Thyroid gland (tissue), 4 donors: Measurements from ENCODE around the gene C1R. TPM values are rescaled to one million over a fixed set of nuclear protein-coding genes. Genes with fewer than 3 reads are reported as not detected.

ENCODE experiments used
- DNase-seq, 2 donors: peaks; one replicate each; pipeline ENCODE4 v3.0.0-alpha.2; 2019
- H3K27ac ChIP-seq, 3 donors: fragments of 200-600 bp; sonication (generic); 1 replicate in 2 of 3; 2 replicates in 1 of 3; pipeline ENCODE4 v1.5.1; 2016 to 2019; ENCODE audit warnings: mild to moderate bottlenecking in 1 of 3, moderate library complexity in 1 of 3
- H3K27me3 ChIP-seq: fragments of 200-600 bp; sonication (generic); one replicate; pipeline ENCODE4 v1.5.1; 2019
- H3K36me3 ChIP-seq, 2 donors: fragments of 200-600 bp; sonication (generic); one replicate each; pipeline ENCODE4 v1.5.1; 2016 to 2019
- H3K4me1 ChIP-seq, 2 donors: fragments of 200-600 bp; sonication (generic); one replicate each; pipeline ENCODE4 v1.5.1; 2017 to 2019
- H3K4me3 ChIP-seq, 3 donors: fragments of 200-600 bp; sonication (generic); replicated peaks in 1 of 3; 1 replicate in 2 of 3; 2 replicates in 1 of 3; pipeline ENCODE4 v1.5.1; 2016; ENCODE audit warnings: mild to moderate bottlenecking in 1 of 3
- H3K9me3 ChIP-seq: fragments of 200-600 bp; sonication (generic); one replicate; pipeline ENCODE4 v1.5.1; 2017
- POLR2A ChIP-seq, 2 donors: fragments of 450-650 bp; IDR thresholded peaks; one replicate each; pipeline ENCODE4 v1.6.1; 2017; ENCODE audit warnings: antibody characterized with exemption in 2 of 2, mild to moderate bottlenecking in 2 of 2, moderate library complexity in 1 of 2
- WGBS, 2 donors: methylation state at CpG; one replicate each; pipeline ENCODE4 v1.1.5; 2017; 5-methylcytosine and 5-hydroxymethylcytosine counted together
- intact Hi-C: fragments of 100-400 bp; cut with DNase I; formaldehyde crosslinking; loops from one replicate; pipeline ENCODE4 v1.15.1; 2023
- total RNA-seq, 4 donors: library from RNA; depleted of rRNA; stranded (reverse); fragments of >200 nt; gene quantifications; one replicate each; pipeline ENCODE4 v1.2.3, GENCODE V29; 2016
- TF ChIP-seq, protein P1 (sequence below), 6 experiments: fragments of 200-600 bp in 3 of 6; fragments of 450-650 bp in 3 of 6; sonication (generic) in 3 of 6; IDR thresholded peaks; one replicate each; pipeline ENCODE4 v1.5.1; 2016 to 2019; ENCODE audit warnings: antibody characterized with exemption in 6 of 6, mild to moderate bottlenecking in 2 of 6, inconsistent platforms in 1 of 6, moderate library complexity in 1 of 6

Gene C1R
- 100 to 1,000 TPM; 132 to 545 (median 312) TPM for total RNA-seq

DNA sequence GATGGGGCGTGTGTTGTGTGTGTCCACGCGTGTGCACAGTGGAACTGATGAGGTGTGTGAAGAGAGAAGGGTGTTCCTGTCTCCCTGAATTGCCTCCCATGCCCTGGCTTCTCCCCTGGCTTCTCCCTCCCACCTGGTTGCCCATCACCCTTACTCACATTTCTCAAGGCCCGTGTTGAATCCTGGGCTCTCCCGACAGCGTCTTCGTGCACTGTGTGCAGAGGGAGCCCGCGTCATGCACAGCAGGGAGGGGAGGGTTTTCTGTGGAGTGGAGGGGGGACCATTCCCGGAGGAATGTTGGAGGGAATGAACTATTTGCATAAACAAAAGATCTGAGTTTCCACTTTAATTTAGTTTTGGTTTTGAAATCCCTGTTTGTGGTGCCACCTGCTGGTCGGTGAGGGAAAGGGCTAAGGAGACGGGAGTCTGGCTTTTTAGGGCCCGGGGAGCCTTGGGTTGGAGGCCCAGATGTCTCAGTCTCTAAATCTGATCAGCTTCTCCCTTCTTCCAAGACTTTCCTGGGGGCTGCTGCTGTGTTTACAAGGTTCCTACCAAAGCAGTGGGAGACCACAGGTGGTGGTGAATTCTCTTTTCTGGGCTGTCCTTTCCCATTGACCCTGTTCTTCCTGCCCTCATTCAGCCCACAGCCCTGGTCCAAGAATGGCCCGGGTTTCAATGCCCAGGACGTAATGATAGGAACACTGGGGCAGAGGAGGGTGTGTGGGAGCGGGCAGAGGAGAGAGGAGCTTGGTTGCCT, at the start of gene C1R:
C1R (minus strand) TSS at position 217 of the 757 bp plus-strand sequence; CDS start at position 160, 57 bp downstream.
- Histone ChIP-seq H3K27me3 (no peaks in the 10 kb centered on the region), H3K27ac (peak within 1 kb of the TSS; percentile 14 to 65 (median 63)), H3K4me1 (peaks cover 0 to 21% of the 10 kb centered on the region in 2 donors), H3K4me3 (peak within 1 kb of the TSS in 1 of 3 donors; percentile 29), H3K36me3 (no peaks in the 10 kb centered on the region), H3K9me3 (no peaks in the 10 kb centered on the region)
- 11 to 16% methylated on average over 16 of the region's 16 CpGs for WGBS, 2 donors
- intact Hi-C loops, result loop anchor here (5.0 kb wide), 2 partner anchors 35 to 145 kb away; no protein-coding TSS in a partner anchor
- peak; percentile 67 to 79 for DNase-seq
- TF ChIP-seq, protein P1, sequence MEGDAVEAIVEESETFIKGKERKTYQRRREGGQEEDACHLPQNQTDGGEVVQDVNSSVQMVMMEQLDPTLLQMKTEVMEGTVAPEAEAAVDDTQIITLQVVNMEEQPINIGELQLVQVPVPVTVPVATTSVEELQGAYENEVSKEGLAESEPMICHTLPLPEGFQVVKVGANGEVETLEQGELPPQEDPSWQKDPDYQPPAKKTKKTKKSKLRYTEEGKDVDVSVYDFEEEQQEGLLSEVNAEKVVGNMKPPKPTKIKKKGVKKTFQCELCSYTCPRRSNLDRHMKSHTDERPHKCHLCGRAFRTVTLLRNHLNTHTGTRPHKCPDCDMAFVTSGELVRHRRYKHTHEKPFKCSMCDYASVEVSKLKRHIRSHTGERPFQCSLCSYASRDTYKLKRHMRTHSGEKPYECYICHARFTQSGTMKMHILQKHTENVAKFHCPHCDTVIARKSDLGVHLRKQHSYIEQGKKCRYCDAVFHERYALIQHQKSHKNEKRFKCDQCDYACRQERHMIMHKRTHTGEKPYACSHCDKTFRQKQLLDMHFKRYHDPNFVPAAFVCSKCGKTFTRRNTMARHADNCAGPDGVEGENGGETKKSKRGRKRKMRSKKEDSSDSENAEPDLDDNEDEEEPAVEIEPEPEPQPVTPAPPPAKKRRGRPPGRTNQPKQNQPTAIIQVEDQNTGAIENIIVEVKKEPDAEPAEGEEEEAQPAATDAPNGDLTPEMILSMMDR (IDR thresholded peaks at IDR 0.05), result peak; percentile 76 to 90 (median 82)
- TF ChIP-seq POLR2A (IDR thresholded peaks at IDR 0.05), result peak in 1 of 2 donors; percentile 16

DNA sequence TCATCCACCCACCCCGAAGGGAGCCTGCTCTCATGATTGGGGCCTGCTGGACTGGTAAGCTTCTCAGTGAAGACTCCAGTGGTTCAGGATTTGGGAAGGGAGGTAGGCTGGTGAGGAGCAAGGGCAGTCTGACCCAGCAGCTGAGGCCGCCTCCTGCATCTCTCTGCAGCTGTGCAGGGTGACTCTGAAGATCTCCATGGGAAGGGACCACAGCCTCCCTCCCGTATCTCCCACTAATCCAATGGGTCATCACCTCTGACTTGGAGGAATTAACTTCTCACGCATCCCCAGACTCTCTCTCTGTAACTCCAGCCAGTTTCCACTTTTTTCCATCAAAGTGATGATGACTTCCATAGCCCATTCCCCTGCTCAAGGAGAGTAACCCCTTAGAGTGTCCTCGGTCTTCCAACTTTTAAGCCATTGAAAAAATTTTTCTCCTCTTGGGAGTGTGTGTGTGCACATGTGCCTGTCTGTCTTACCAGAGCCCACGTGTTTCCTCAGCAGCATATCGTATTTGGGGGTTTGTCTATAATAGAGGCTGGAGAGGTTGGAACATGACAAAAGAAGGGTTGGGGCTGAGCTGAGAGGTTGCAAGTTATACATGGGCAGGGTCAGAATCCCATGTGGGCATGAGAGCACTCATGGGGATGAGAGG, 49.2 kb upstream of the C1R start:
- Histone ChIP-seq H3K4me1 (no peaks in the 10 kb centered on the region), H3K9me3 (no peaks in the 10 kb centered on the region), H3K27ac (no peak overlapping the region), H3K36me3 (peaks cover 5 to 7% of the 10 kb centered on the region in 2 donors), H3K4me3 (no peak overlapping the region), H3K27me3 (no peaks in the 10 kb centered on the region)
- intact Hi-C loops, result loop anchor here (5.0 kb wide), 1 partner anchor 46 kb away; the partner anchor contains the start of gene PEX5
- no peak for TF ChIP-seq POLR2A (IDR thresholded peaks at IDR 0.05)
- TF ChIP-seq, protein P1 (IDR thresholded peaks at IDR 0.05), result no peak
- DNase-seq, result no peak
- WGBS, 2 donors, result 90 to 98% methylated on average over 7 of the region's 7 CpGs

DNA sequence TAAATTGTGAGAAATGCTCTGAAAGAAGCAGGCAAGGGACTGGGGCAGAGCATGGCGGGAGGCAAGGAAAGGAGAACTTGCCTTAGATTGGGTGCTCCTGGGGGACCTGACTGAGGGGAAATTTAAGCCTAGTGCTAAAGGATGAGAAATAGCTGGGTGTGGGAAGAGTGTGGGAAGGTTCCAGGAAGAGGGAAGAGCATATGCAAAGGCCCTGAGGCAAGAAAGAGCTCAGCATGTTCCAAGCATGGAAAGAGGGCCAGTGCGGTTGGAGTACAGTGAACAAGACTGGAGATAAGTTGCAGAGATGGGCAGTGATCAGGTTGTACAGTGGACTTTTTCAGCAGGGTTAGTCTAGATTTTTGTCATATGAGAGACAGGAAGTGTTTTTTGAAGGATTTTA, 47.0 kb upstream of the C1R start:
- Histone ChIP-seq H3K27ac (no peak overlapping the region), H3K4me3 (no peak overlapping the region), H3K36me3 (peaks cover 4 to 11% of the 10 kb centered on the region in 2 donors), H3K9me3 (no peaks in the 10 kb centered on the region), H3K27me3 (no peaks in the 10 kb centered on the region), H3K4me1 (no peaks in the 10 kb centered on the region)
- TF ChIP-seq, protein P1 (IDR thresholded peaks at IDR 0.05), result no peak
- no peak for TF ChIP-seq POLR2A (IDR thresholded peaks at IDR 0.05)
- intact Hi-C loops, result no loop called here
- DNase-seq, result no peak
- WGBS, 2 donors, result 96 to 97% methylated on average over 2 of the region's 2 CpGs

DNA sequence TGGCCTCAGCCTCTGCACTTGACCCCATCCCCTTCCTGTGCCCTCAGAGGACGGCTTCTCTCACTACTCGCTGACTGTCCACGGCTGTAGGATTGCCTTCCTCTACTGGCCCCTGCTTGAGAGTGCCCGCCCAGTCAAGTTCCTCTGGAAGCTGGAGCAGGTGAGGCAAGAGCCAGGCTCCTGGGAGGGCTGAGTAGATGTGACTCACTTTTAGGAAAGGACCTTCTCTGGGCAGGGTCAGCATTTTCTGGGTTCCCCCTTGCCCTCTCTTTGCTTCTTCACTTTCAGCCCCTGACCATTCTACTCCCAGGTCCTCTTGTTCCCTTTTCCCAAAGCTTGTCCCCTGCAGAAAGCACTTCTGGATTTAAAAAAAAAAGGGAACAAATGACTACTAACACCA, 45.7 kb upstream of the C1R start:
- intact Hi-C loops, result no loop called here
- H3K27ac ChIP-seq, result no peak overlapping the region
- 70 to 73% methylated on average over 4 of the region's 4 CpGs for WGBS, 2 donors
- DNase-seq, result no peak
- no peak overlapping the region for H3K4me3 ChIP-seq
- peaks cover 11 to 12% of the 10 kb centered on the region in 2 donors for H3K36me3 ChIP-seq
- TF ChIP-seq, protein P1 (IDR thresholded peaks at IDR 0.05), result no peak
- TF ChIP-seq POLR2A (IDR thresholded peaks at IDR 0.05), result no peak
- no peaks in the 10 kb centered on the region for H3K9me3 ChIP-seq
- H3K4me1 ChIP-seq, result no peaks in the 10 kb centered on the region
- no peaks in the 10 kb centered on the region for H3K27me3 ChIP-seq

DNA sequence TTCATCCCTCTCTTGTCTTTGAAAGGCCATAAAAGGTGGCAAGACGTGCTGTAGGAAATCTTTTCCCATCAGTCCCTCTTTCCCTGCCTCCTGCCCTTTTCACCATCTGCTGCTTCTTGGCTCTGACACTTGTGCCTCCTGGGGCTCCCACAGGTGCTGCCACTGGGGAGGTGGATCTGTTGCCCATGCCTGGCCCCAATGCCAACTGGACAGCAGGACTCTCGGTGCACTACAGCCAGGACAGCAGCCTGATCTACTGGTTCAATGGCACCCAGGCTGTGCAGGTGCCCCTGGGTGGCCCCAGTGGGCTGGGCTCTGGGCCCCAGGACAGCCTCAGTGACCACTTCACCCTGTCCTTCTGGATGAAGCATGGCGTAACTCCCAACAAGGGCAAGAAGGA, 44.4 kb upstream of the C1R start:
- H3K9me3 ChIP-seq, result no peaks in the 10 kb centered on the region
- intact Hi-C loops, result no loop called here
- 98 to 99% methylated on average over 3 of the region's 3 CpGs for WGBS, 2 donors
- no peaks in the 10 kb centered on the region for H3K4me1 ChIP-seq
- peaks cover 11 to 12% of the 10 kb centered on the region in 2 donors for H3K36me3 ChIP-seq
- H3K4me3 ChIP-seq, result no peak overlapping the region
- H3K27me3 ChIP-seq, result no peaks in the 10 kb centered on the region
- no peak for DNase-seq
- H3K27ac ChIP-seq, result no peak overlapping the region
- TF ChIP-seq, protein P1 (IDR thresholded peaks at IDR 0.05), result no peak
- TF ChIP-seq POLR2A (IDR thresholded peaks at IDR 0.05), result no peak
